IMR-90 (cell line): ENCODE data around the gene FOXC1. TPM values are rescaled to one million over a fixed set of nuclear protein-coding genes. Genes with fewer than 3 reads are reported as not detected.
A peak's percentile ranks its signal among the peaks of the same experiment; 100 is the strongest.

Experiments
- ATAC-seq: fragments of 200-7000 bp; cut with Tn5 transposase; 2 replicates; pipeline ENCODE4 v1.9.1; 2020; ENCODE audit warnings: low read depth, mild to moderate bottlenecking, moderate library complexity
- BruUV-seq: library from RNA; stranded (reverse); fragments of 400-500 nt; replicated peaks from 2 replicates; lab custom pipeline; 2021; lab: Mats Ljungman, UMichigan
- CTCF ChIA-PET: fragments of 300-600 bp; formaldehyde crosslinking; extraction: SDS; loops from one replicate; lab custom pipeline; 2021; ENCODE audit warnings: antibody characterized with exemption; lab: Yijun Ruan, JAX
- POLR2A ChIA-PET: fragments of 300-600 bp; sonication (Branson Sonifier 250); formaldehyde crosslinking; loops from one replicate; lab custom pipeline; 2022; ENCODE audit warnings: antibody characterized with exemption; ENCODE audit not compliant: unreplicated experiment; lab: Charles Lee
- DNase-seq: peaks from one replicate; pipeline ENCODE4 v3.0.0; 2013
- H2AFZ ChIP-seq: replicated peaks from 2 replicates; pipeline ENCODE3; 2013; ENCODE audit warnings: low read length, mild to moderate bottlenecking; ENCODE audit not compliant: poor library complexity
- H2AK5ac ChIP-seq: 2 replicates; pipeline ENCODE4 v1.6.1; 2013; ENCODE audit warnings: low read depth, low read length, inconsistent platforms
- H2AK9ac ChIP-seq: replicated peaks from 2 replicates; pipeline ENCODE3; 2013; ENCODE audit warnings: mild to moderate bottlenecking, low read depth, low read length, moderate library complexity; ENCODE audit not compliant: poor library complexity
- H2BK120ac ChIP-seq: 2 replicates; pipeline ENCODE4 v1.6.1; 2013; ENCODE audit warnings: low read depth, low read length, inconsistent platforms
- H2BK15ac ChIP-seq: 3 replicates; pipeline ENCODE4 v1.6.1; 2013; ENCODE audit warnings: low read depth, low read length, inconsistent platforms
- H2BK20ac ChIP-seq: 2 replicates; pipeline ENCODE4 v1.6.1; 2013; ENCODE audit warnings: low read depth, mild to moderate bottlenecking, inconsistent platforms, low read length, moderate library complexity
- H2BK5ac ChIP-seq: 2 replicates; pipeline ENCODE4 v1.6.1; 2013; ENCODE audit warnings: mild to moderate bottlenecking, low read depth, low read length, inconsistent platforms; ENCODE audit not compliant: poor library complexity, severe bottlenecking
- H3K14ac ChIP-seq: replicated peaks from 2 replicates; pipeline ENCODE4 v1.6.1; 2013; ENCODE audit warnings: low read depth, low read length, inconsistent platforms
- H3K18ac ChIP-seq: 2 replicates; pipeline ENCODE4 v1.6.1; 2013; ENCODE audit warnings: low read depth, low read length, control low read depth
- H3K23ac ChIP-seq: 2 replicates; pipeline ENCODE4 v1.6.1; 2013; ENCODE audit warnings: low read depth, low read length, inconsistent platforms
- H3K27ac ChIP-seq: 2 replicates; pipeline ENCODE4 v1.5.1; 2013; ENCODE audit warnings: mild to moderate bottlenecking, control low read depth, low read length; ENCODE audit not compliant: insufficient read depth
- H3K27me3 ChIP-seq: 2 replicates; pipeline ENCODE4 v1.6.1; 2013; ENCODE audit warnings: low read length; ENCODE audit not compliant: control insufficient read depth, insufficient read depth
- H3K36me3 ChIP-seq: 2 replicates; pipeline ENCODE4 v1.6.1; 2013; ENCODE audit warnings: low read length, mixed read lengths; ENCODE audit not compliant: control insufficient read depth, insufficient read depth
- H3K4ac ChIP-seq: 2 replicates; pipeline ENCODE4 v1.6.1; 2013; ENCODE audit warnings: low read depth, low read length, inconsistent platforms
- H3K4me1 ChIP-seq: 2 replicates; pipeline ENCODE4 v1.6.1; 2013; ENCODE audit warnings: low read length, mixed read lengths; ENCODE audit not compliant: control insufficient read depth, insufficient read depth
- H3K4me2 ChIP-seq: 2 replicates; pipeline ENCODE4 v1.6.1; 2013; ENCODE audit warnings: low read depth, mild to moderate bottlenecking, control low read depth, low read length, moderate library complexity
- H3K4me3 ChIP-seq: 2 replicates; pipeline ENCODE4 v1.5.1; 2013; ENCODE audit warnings: low read depth, mild to moderate bottlenecking, control low read depth, low read length, moderate library complexity; ENCODE audit not compliant: insufficient read depth
- H3K56ac ChIP-seq: 2 replicates; pipeline ENCODE4 v1.6.1; 2013; ENCODE audit warnings: low read length, inconsistent platforms; ENCODE audit not compliant: insufficient read depth; ENCODE audit errors: extremely low read depth
- H3K79me1 ChIP-seq, 2 experiments: 2 replicates each; pipeline ENCODE4 v1.6.1; 2013; ENCODE audit warnings: low read length in 2 of 2, inconsistent platforms in 1 of 2, low read depth in 1 of 2
- H3K9ac ChIP-seq: 2 replicates; pipeline ENCODE4 v1.6.1; 2013; ENCODE audit warnings: low read depth, low read length, control low read depth
- H3K9me1 ChIP-seq: 2 replicates; pipeline ENCODE4 v1.6.1; 2013; ENCODE audit warnings: low read length, inconsistent platforms; ENCODE audit not compliant: insufficient read depth
- H3K9me3 ChIP-seq: 2 replicates; pipeline ENCODE4 v1.6.1; 2013; ENCODE audit warnings: low read length; ENCODE audit not compliant: control insufficient read depth, insufficient read depth
- H4K20me1 ChIP-seq: 2 replicates; pipeline ENCODE4 v1.6.1; 2013; ENCODE audit warnings: low read length, inconsistent platforms; ENCODE audit not compliant: insufficient read depth
- H4K5ac ChIP-seq: 2 replicates; pipeline ENCODE4 v1.6.1; 2013; ENCODE audit warnings: mild to moderate bottlenecking, low read depth, low read length, control low read depth
- H4K8ac ChIP-seq, 2 experiments: 2 replicates each; pipeline ENCODE4 v1.6.1; 2013; ENCODE audit warnings: low read depth in 2 of 2, low read length in 2 of 2, control low read depth in 1 of 2, inconsistent platforms in 1 of 2
- H4K91ac ChIP-seq: 2 replicates; pipeline ENCODE4 v1.6.1; 2013; ENCODE audit warnings: low read depth, low read length, inconsistent platforms; ENCODE audit not compliant: insufficient read depth
- BHLHE40 ChIP-seq: fragments of 150-350 bp; IDR thresholded peaks from 2 replicates; pipeline ENCODE4 v1.6.1; 2016; ENCODE audit warnings: mild to moderate bottlenecking, low read depth, low read length
- CTCF ChIP-seq: conservative IDR thresholded peaks from 2 replicates; pipeline ENCODE4 v1.5.1; 2012; ENCODE audit warnings: mild to moderate bottlenecking, low read depth, low read length, improper control_type of control experiment
- MAFK ChIP-seq: IDR thresholded peaks from 2 replicates; pipeline ENCODE4 v1.6.1; 2012; ENCODE audit warnings: low read depth, low read length, improper control_type of control experiment
- MAZ ChIP-seq: IDR thresholded peaks from 2 replicates; pipeline ENCODE4 v1.6.1; 2012; ENCODE audit warnings: low read depth, mild to moderate bottlenecking, low read length, improper control_type of control experiment, moderate library complexity, borderline replicate concordance
- MXI1 ChIP-seq: IDR thresholded peaks from 2 replicates; pipeline ENCODE4 v1.6.1; 2012; ENCODE audit warnings: low read depth, mild to moderate bottlenecking, low read length, moderate library complexity, borderline replicate concordance
- WGBS, 2 experiments: methylation state at CpG; one replicate each; pipeline versions ENCODE4 v1.1.5 to v1.1.7; 2013; ENCODE audit warnings: missing lambda C conversion rate in 2 of 2; ENCODE audit not compliant: insufficient read length in 1 of 2; ENCODE audit errors: extremely low coverage in 2 of 2; 5-methylcytosine and 5-hydroxymethylcytosine counted together
- dilution Hi-C: fragments of 300-500 bp; cut with HindIII; formaldehyde crosslinking; loops from one replicate; pipeline ENCODE4 v1.14.3; 2018; ENCODE audit warnings: low sequenced_read_pairs; ENCODE audit not compliant: unreplicated experiment
- in situ Hi-C: fragments of 300-500 bp; cut with MboI; formaldehyde crosslinking; loops from 3 replicates; pipeline ENCODE4 v1.14.3; 2019; ENCODE audit warnings: low sequenced_read_pairs, inconsistent platforms, mixed read lengths
- intact Hi-C: fragments of 100-400 bp; cut with micrococcal nuclease; formaldehyde crosslinking; loops from 2 replicates; pipeline ENCODE4 v1.10.0; 2022
- polyA plus RNA-seq, 3 experiments: library from polyadenylated mRNA; depleted of rRNA; stranded (reverse); fragments of >200 nt; gene quantifications; 2 replicates each; pipeline ENCODE4 v1.2.3, GENCODE V29; 2012; ENCODE audit warnings: low replicate concordance in 1 of 3
- total RNA-seq: library from RNA; depleted of rRNA; stranded (reverse); fragments of >200 nt; gene quantifications from 2 replicates; pipeline ENCODE4 v1.2.3, GENCODE V29; 2012

The FOXC1 gene
- total and polyA plus RNA-seq, 2 of the 4 experiments (the other 2 are of a cell fraction): 1.3 to 4.0 TPM

DNA sequence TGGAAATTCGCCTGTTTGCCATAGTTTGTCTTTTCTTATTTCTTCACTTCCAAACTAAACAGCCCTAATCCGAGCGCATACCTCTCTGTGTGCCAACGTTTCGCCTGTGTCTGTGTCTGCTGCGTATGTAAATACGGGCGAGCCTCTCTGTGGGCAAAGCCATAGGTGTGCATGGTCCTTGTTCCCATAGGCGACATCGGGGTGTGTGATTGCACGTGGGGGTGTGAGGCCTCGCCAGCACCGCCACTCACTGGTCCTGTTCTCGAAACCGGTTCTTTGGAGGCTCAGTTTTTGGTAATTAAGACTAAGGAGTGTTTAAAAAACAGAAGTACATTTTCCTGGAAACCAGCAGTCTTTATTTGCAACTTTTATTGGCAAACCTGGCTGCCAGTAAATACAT, 6.0 kb upstream of the FOXC1 start:
- H3K4me1 ChIP-seq: no peaks in the 10 kb centered on the region
- no peak overlapping the region for H2AK5ac ChIP-seq
- H3K4ac ChIP-seq: 0 out of 2 replicates have a peak overlapping the region, but pooled peaks have one; percentile 15
- H2BK5ac ChIP-seq: no peak overlapping the region
- H3K4me2 ChIP-seq: no peak overlapping the region
- peaks cover 7% of the 10 kb centered on the region; the same call in 1 of the 2 replicates for H3K9me3 ChIP-seq
- H4K8ac ChIP-seq: no peak overlapping the region
- no peak overlapping the region; the same call in 1 of the 2 replicates for H3K23ac ChIP-seq
- H2AFZ ChIP-seq: peak overlapping the region; percentile 93
- BruUV-seq: no TSS peak
- intact Hi-C loops: loop anchor here (1.0 to 5.0 kb wide), 5 partner anchors 501 to 845 kb away; no protein-coding TSS in a partner anchor
- no peak overlapping the region for H3K56ac ChIP-seq
- H3K9ac ChIP-seq: no peak overlapping the region
- 100% methylated on average over 2 of the region's 15 CpGs; no CpG with 5 or more reads in 1 of the 2 experiments for WGBS, 2 experiments
- no peak overlapping the region for H4K5ac ChIP-seq
- ChIA-PET POLR2A (no interaction called here), CTCF (no interaction called here)
- no peak overlapping the region for H3K4me3 ChIP-seq
- H2BK120ac ChIP-seq: no peak overlapping the region
- no peaks in the 10 kb centered on the region for H3K9me1 ChIP-seq
- dilution Hi-C loops: no loop called here
- in situ Hi-C loops: loop anchor here (5.0 to 10.0 kb wide), 2 partner anchors 581 to 749 kb away; no protein-coding TSS in a partner anchor
- no peaks in the 10 kb centered on the region for H4K20me1 ChIP-seq
- no peaks in the 10 kb centered on the region for H3K36me3 ChIP-seq
- ATAC-seq (no peak), DNase-seq (no peak)
- TF ChIP-seq MAZ: no peak
- TF ChIP-seq CTCF: no peak
- no peak for TF ChIP-seq BHLHE40
- no peak for TF ChIP-seq MXI1
- TF ChIP-seq MAFK: no peak
- H3K79me1 ChIP-seq: no peaks in the 10 kb centered on the region
- H3K27ac ChIP-seq: no peak overlapping the region
- no peak overlapping the region for H2BK15ac ChIP-seq
- H3K14ac ChIP-seq: no peak overlapping the region
- no peak overlapping the region for H3K18ac ChIP-seq
- H2AK9ac ChIP-seq: no peak overlapping the region
- H2BK20ac ChIP-seq: no peak overlapping the region
- no peak overlapping the region for H4K91ac ChIP-seq
- H3K27me3 ChIP-seq: peaks cover 29% of the 10 kb centered on the region
